SK-N-SH treated with all-trans-retinoic acid at 6 μM for 48 hours (cell line): ENCODE measurements around the gene TNS3.

Experiments used
- ATAC-seq: fragments of 200-7000 bp; cut with Tn5 transposase; 3 replicates; pipeline ENCODE4 v1.9.1; 2020; ENCODE audit warnings: mild to moderate bottlenecking, moderate library complexity
- BACH2 ChIP-seq: fragments of 250-450 bp; sonication (Bioruptor Pico); IDR thresholded peaks from 2 replicates; pipeline ENCODE4 v1.9.0; 2021; ENCODE audit warnings: mild to moderate bottlenecking, borderline replicate concordance
- CREB5 ChIP-seq: fragments of 250-450 bp; sonication (Bioruptor Pico); IDR thresholded peaks from 2 replicates; pipeline ENCODE4 v1.5.1; 2020; ENCODE audit warnings: low read depth, mild to moderate bottlenecking, moderate library complexity
- CSDC2 ChIP-seq: fragments of 250-450 bp; sonication (Bioruptor Pico); IDR thresholded peaks from 2 replicates; pipeline ENCODE4 v1.5.0; 2020; ENCODE audit warnings: mild to moderate bottlenecking, moderate library complexity
- ESRRG ChIP-seq: fragments of 250-450 bp; sonication (Bioruptor Pico); IDR thresholded peaks from 2 replicates; pipeline ENCODE4 v1.6.1; 2021; ENCODE audit warnings: mild to moderate bottlenecking
- GLIS3 ChIP-seq: fragments of 250-450 bp; sonication (Bioruptor Pico); IDR thresholded peaks from 2 replicates; pipeline ENCODE4 v1.5.0; 2020; ENCODE audit warnings: mild to moderate bottlenecking, moderate library complexity
- ISL1 ChIP-seq: fragments of 250-450 bp; sonication (Bioruptor Pico); IDR thresholded peaks from 2 replicates; pipeline ENCODE4 v2.1.2; 2022; ENCODE audit warnings: mild to moderate bottlenecking, moderate library complexity
- OSR1 ChIP-seq: fragments of 250-450 bp; sonication (Bioruptor Pico); IDR thresholded peaks from 2 replicates; pipeline ENCODE4 v1.8.0; 2022; ENCODE audit warnings: moderate library complexity, mild to moderate bottlenecking, inconsistent platforms
- PATZ1 ChIP-seq: fragments of 250-450 bp; sonication (Bioruptor Pico); IDR thresholded peaks from 2 replicates; pipeline ENCODE4 v1.8.0; 2020; ENCODE audit warnings: mild to moderate bottlenecking, moderate library complexity, borderline replicate concordance
- POU6F1 ChIP-seq: fragments of 250-450 bp; sonication (Bioruptor Pico); IDR thresholded peaks from 2 replicates; pipeline ENCODE4 v1.8.0; 2021; ENCODE audit warnings: low read depth, mild to moderate bottlenecking, moderate library complexity, borderline replicate concordance
- PPARA ChIP-seq: fragments of 250-450 bp; sonication (Bioruptor Pico); IDR thresholded peaks from 2 replicates; pipeline ENCODE4 v1.5.0; 2020; ENCODE audit warnings: mild to moderate bottlenecking, borderline replicate concordance
- SNAI2 ChIP-seq: fragments of 250-450 bp; sonication (Bioruptor Pico); IDR thresholded peaks from 2 replicates; pipeline ENCODE4 v1.5.0; 2020; ENCODE audit warnings: mild to moderate bottlenecking, moderate library complexity
- TCF4 ChIP-seq: fragments of 250-450 bp; sonication (Bioruptor Pico); IDR thresholded peaks from 2 replicates; pipeline ENCODE4 v1.8.0; 2021; ENCODE audit warnings: mild to moderate bottlenecking, moderate library complexity, borderline replicate concordance
- TOX ChIP-seq: fragments of 250-450 bp; sonication (Bioruptor Pico); IDR thresholded peaks from 2 replicates; pipeline ENCODE4 v1.8.0; 2021; ENCODE audit warnings: mild to moderate bottlenecking, moderate library complexity, borderline replicate concordance
- TSHZ2 ChIP-seq: fragments of 250-450 bp; sonication (Bioruptor Pico); IDR thresholded peaks from 2 replicates; pipeline ENCODE4 v1.5.0; 2020; ENCODE audit warnings: mild to moderate bottlenecking, moderate library complexity
- ZC3H10 ChIP-seq: fragments of 250-450 bp; sonication (Bioruptor Pico); IDR thresholded peaks from 2 replicates; pipeline ENCODE4 v1.5.1; 2021; ENCODE audit warnings: mild to moderate bottlenecking, moderate library complexity
- ZFP30 ChIP-seq: fragments of 450-650 bp; formaldehyde crosslinking; IDR thresholded peaks from 2 replicates; pipeline ENCODE4 v1.5.0; 2022; ENCODE audit warnings: mild to moderate bottlenecking, moderate library complexity
- ZNF565 ChIP-seq: fragments of 450-650 bp; formaldehyde crosslinking; conservative IDR thresholded peaks from 2 replicates; pipeline ENCODE4 v1.5.0; 2020; ENCODE audit warnings: low read depth, mild to moderate bottlenecking, moderate library complexity
- ZNF70 ChIP-seq: fragments of 450-650 bp; formaldehyde crosslinking; IDR thresholded peaks from 2 replicates; pipeline ENCODE4 v1.5.0; 2020; ENCODE audit warnings: mild to moderate bottlenecking, moderate library complexity
- ZNF8 ChIP-seq: fragments of 450-650 bp; formaldehyde crosslinking; IDR thresholded peaks from 2 replicates; pipeline ENCODE4 v1.5.0; 2020; ENCODE audit warnings: mild to moderate bottlenecking, moderate library complexity

The TNS3 gene

GRCh38 chr7:47252675-47253074, 329.2 kb downstream of the TNS3 start (continued):
- TF ChIP-seq CREB5 (CRISPR knock-in tag) (no peak), CSDC2 (CRISPR knock-in tag) (no peak), ZNF565 (CRISPR knock-in tag) (no peak), PPARA (no peak), POU6F1 (CRISPR knock-in tag) (no peak)
- TF ChIP-seq, all 23 proteins: peak for 0

GRCh38 chr7:47249361-47249760, 332.6 kb downstream of the TNS3 start:
- ATAC-seq: no peak
- TF ChIP-seq BACH2: no peak
- no peak for TF ChIP-seq TOX (CRISPR knock-in tag)
- TF ChIP-seq PPARA: no peak
- TF ChIP-seq ZFP30 (CRISPR knock-in tag): no peak
- no peak for TF ChIP-seq OSR1
- no peak for TF ChIP-seq ISL1 (CRISPR knock-in tag)
- no peak for TF ChIP-seq ZNF70 (CRISPR knock-in tag)
- no peak for TF ChIP-seq ESRRG (CRISPR knock-in tag)
- TF ChIP-seq GLIS3 (CRISPR knock-in tag): no peak
- TF ChIP-seq SNAI2 (CRISPR knock-in tag): no peak
- TF ChIP-seq ZNF565 (CRISPR knock-in tag): no peak
- TF ChIP-seq ZC3H10 (CRISPR knock-in tag): no peak
- no peak for TF ChIP-seq PATZ1
- TF ChIP-seq TCF4 (CRISPR knock-in tag): no peak
- TF ChIP-seq, all 23 proteins: peak for 0

GRCh38 chr7:47248797-47249196, 333.1 kb downstream of the TNS3 start:
- TF ChIP-seq POU6F1 (CRISPR knock-in tag) (no peak), ISL1 (CRISPR knock-in tag) (no peak), TCF4 (CRISPR knock-in tag) (no peak), ZNF8 (CRISPR knock-in tag) (no peak), ZNF565 (CRISPR knock-in tag) (no peak), TSHZ2 (no peak), ZFP30 (CRISPR knock-in tag) (no peak), PPARA (no peak), SNAI2 (CRISPR knock-in tag) (no peak)
- TF ChIP-seq, all 23 proteins: peak for 0
- ATAC-seq: no peak

GRCh38 chr7:47247132-47247531, 334.8 kb downstream of the TNS3 start:
- no peak for TF ChIP-seq ISL1 (CRISPR knock-in tag)
- no peak for TF ChIP-seq ZNF565 (CRISPR knock-in tag)
- peak; percentile 25; the same call in 1 of the 3 replicates for ATAC-seq
